ENCODE results near the gene TFAP2D.

Gene TFAP2D

GRCh38 chr6:50819904-50820868 is 106.9 kb downstream of the TFAP2D start:
- no peak for DNase-seq

- no peak for DNase-seq
Measured at GRCh38 chr6:50820869-50821264, 107.5 kb downstream of the TFAP2D start.

- DNase-seq: no peak
Measured at GRCh38 chr6:50821441-50822077, 108.2 kb downstream of the TFAP2D start.

GRCh38 chr6:50822078-50822476 is 108.8 kb downstream of the TFAP2D start:
- DNase-seq: no peak

Measured in NCI-H187 (cell line).